WERI-Rb-1 (cell line): ENCODE results near the gene CNIH1.
A peak's percentile ranks its signal among the peaks of the same experiment; 100 is the strongest.
"Not testable (repeated sequence)": the region's sequence is repeated elsewhere in the genome, so short reads cannot be mapped to it uniquely, and the experiment has no call there.

Experiments used
- DNase-seq: peaks from one replicate; pipeline ENCODE4 v3.0.0-alpha.2; 2020
- H3K27ac ChIP-seq: fragments of 250-450 bp; sonication (Bioruptor Pico); 2 replicates; pipeline ENCODE4 v1.5.1; 2020; ENCODE audit warnings: mild to moderate bottlenecking, moderate library complexity
- H3K27me3 ChIP-seq: fragments of 250-450 bp; sonication (Bioruptor Pico); 2 replicates; pipeline ENCODE4 v1.5.1; 2021; ENCODE audit warnings: mild to moderate bottlenecking, low read depth, moderate library complexity; ENCODE audit not compliant: insufficient read depth, severe bottlenecking
- H3K36me3 ChIP-seq: fragments of 250-450 bp; sonication (Bioruptor Pico); 2 replicates; pipeline ENCODE4 v1.5.1; 2020; ENCODE audit warnings: mild to moderate bottlenecking, moderate library complexity
- H3K4me3 ChIP-seq: 2 replicates; pipeline ENCODE4 v1.5.1; 2011; ENCODE audit warnings: low read depth, mild to moderate bottlenecking, control low read depth, low read length
- H3K9me3 ChIP-seq: fragments of 250-450 bp; sonication (Bioruptor Pico); 2 replicates; pipeline ENCODE4 v1.5.1; 2021; ENCODE audit warnings: mild to moderate bottlenecking, moderate library complexity; ENCODE audit not compliant: severe bottlenecking
- CTCF ChIP-seq: IDR thresholded peaks from 2 replicates; pipeline ENCODE4 v1.5.1; 2011; ENCODE audit warnings: low read depth, mild to moderate bottlenecking, control low read depth, inconsistent platforms, low read length

CNIH1 gene

GRCh38 chr14:54459106-54459505 lies 17.9 kb upstream of the CNIH1 start:
- Histone ChIP-seq H3K9me3 (peaks cover 4% of the 10 kb centered on the region), H3K27ac (no peak overlapping the region), H3K4me3 (no peak overlapping the region), H3K36me3 (no peaks in the 10 kb centered on the region), H3K27me3 (no peaks in the 10 kb centered on the region)
- DNase-seq = no peak
- TF ChIP-seq CTCF = no peak

- not testable (repeated sequence) for H3K36me3 ChIP-seq, H3K4me3 ChIP-seq, DNase-seq
Observed at GRCh38 chr14:54458536-54458935, 17.4 kb upstream of the CNIH1 start.

GRCh38 chr14:54457609-54457996 lies 16.4 kb upstream of the CNIH1 start:
- no peak for DNase-seq
- Histone ChIP-seq H3K36me3 (no peaks in the 10 kb centered on the region), H3K27me3 (no peaks in the 10 kb centered on the region), H3K9me3 (peaks cover 4% of the 10 kb centered on the region), H3K4me3 (no peak overlapping the region), H3K27ac (no peak overlapping the region)
- no peak for TF ChIP-seq CTCF

More at GRCh38 chr14:54458536-54458935, 17.4 kb upstream of the CNIH1 start:
- H3K9me3 ChIP-seq, H3K27ac ChIP-seq, H3K27me3 ChIP-seq: not testable (repeated sequence)

- not testable (repeated sequence) for H3K27me3 ChIP-seq, DNase-seq, H3K27ac ChIP-seq, H3K9me3 ChIP-seq, H3K36me3 ChIP-seq, H3K4me3 ChIP-seq
Observed at GRCh38 chr14:54456820-54457608, 15.8 kb upstream of the CNIH1 start.

- no peaks in the 10 kb centered on the region for H3K36me3 ChIP-seq
- peaks cover 4% of the 10 kb centered on the region for H3K9me3 ChIP-seq
- no peak overlapping the region for H3K4me3 ChIP-seq
- DNase-seq = no peak
- H3K27ac ChIP-seq = no peak overlapping the region
- H3K27me3 ChIP-seq = no peaks in the 10 kb centered on the region
- TF ChIP-seq CTCF = no peak
Observed at GRCh38 chr14:54455363-54455762, 14.2 kb upstream of the CNIH1 start.

- H3K27ac ChIP-seq, H3K4me3 ChIP-seq: not testable (repeated sequence)
- DNase-seq = peak; percentile 52
Observed at GRCh38 chr14:54453990-54454389, 12.8 kb upstream of the CNIH1 start.

GRCh38 chr14:54453252-54453651 lies 12.1 kb upstream of the CNIH1 start:
- TF ChIP-seq CTCF = no peak
- H3K27ac ChIP-seq = no peak overlapping the region
- no peak overlapping the region for H3K4me3 ChIP-seq
- DNase-seq = no peak
- H3K27me3 ChIP-seq = no peaks in the 10 kb centered on the region
- H3K36me3 ChIP-seq = no peaks in the 10 kb centered on the region
- H3K9me3 ChIP-seq = no peaks in the 10 kb centered on the region

More at GRCh38 chr14:54453990-54454389, 12.8 kb upstream of the CNIH1 start:
- not testable (repeated sequence) for H3K36me3 ChIP-seq, H3K9me3 ChIP-seq, H3K27me3 ChIP-seq
